B cell (primary cell): ENCODE data around the gene ASB9. TPM values are rescaled to one million over a fixed set of nuclear protein-coding genes. Genes with fewer than 3 reads are reported as not detected.

Experiments used
- ATAC-seq: fragments of 200-7000 bp; cut with Tn5 transposase; one replicate; pipeline ENCODE4 v1.10.0; 2021; ENCODE audit warnings: low read depth, mild to moderate bottlenecking, moderate number of reproducible peaks, moderate library complexity
- CTCF ChIA-PET: fragments of 350-600 bp; sonication (Branson Sonifier 250); formaldehyde crosslinking; loops from one replicate; lab custom pipeline; 2021; ENCODE audit warnings: antibody characterized with exemption, inconsistent platforms; lab: Charles Lee
- POLR2A ChIA-PET: fragments of 350-600 bp; sonication (Branson Sonifier 250); formaldehyde crosslinking; loops from one replicate; lab custom pipeline; 2021; ENCODE audit warnings: antibody characterized with exemption; lab: Charles Lee
- DNase-seq: peaks from one replicate; pipeline ENCODE4 v3.0.0; 2013
- H2AFZ ChIP-seq: 2 replicates; pipeline ENCODE4 v1.6.1; 2012; ENCODE audit warnings: mild to moderate bottlenecking, low read depth, low read length; ENCODE audit not compliant: insufficient read depth, poor library complexity, severe bottlenecking
- H3K27ac ChIP-seq, 2 donors: 1 replicate in 1 of 2; 2 replicates in 1 of 2; pipeline ENCODE4 v1.5.1; 2012 to 2013; ENCODE audit warnings: low read length in 2 of 2, mild to moderate bottlenecking in 2 of 2, moderate library complexity in 1 of 2
- H3K27me3 ChIP-seq, 4 experiments: fragments of 200-600 bp in 1 of 4; sonication (generic) in 1 of 4; replicated peaks in 1 of 4; 1 replicate in 2 of 4; 2 replicates in 2 of 4; pipeline versions ENCODE4 v1.6.1 to v1.7.0; 2013 to 2016; ENCODE audit warnings: low read length in 3 of 4, mild to moderate bottlenecking in 2 of 4, mixed read lengths in 1 of 4, moderate library complexity in 1 of 4; ENCODE audit not compliant: insufficient read depth in 4 of 4, control insufficient read depth in 3 of 4; ENCODE audit errors: control extremely low read depth in 1 of 4
- H3K36me3 ChIP-seq, 2 experiments: replicated peaks in 1 of 2; 1 replicate in 1 of 2; 2 replicates in 1 of 2; pipeline versions ENCODE4 v1.6.1 to v1.7.1; 2013; ENCODE audit warnings: low read length in 1 of 2; ENCODE audit not compliant: insufficient read depth in 2 of 2, control insufficient read depth in 1 of 2; ENCODE audit errors: control extremely low read depth in 1 of 2, extremely low read depth in 1 of 2
- H3K4me1 ChIP-seq, 2 donors: fragments of 200-600 bp in 1 of 2; sonication (generic) in 1 of 2; 1 replicate in 1 of 2; 2 replicates in 1 of 2; pipeline versions ENCODE4 v1.5.1 to v1.6.1; 2013 to 2017; ENCODE audit warnings: low read length in 2 of 2; ENCODE audit not compliant: control insufficient read depth in 2 of 2, insufficient read depth in 2 of 2
- H3K4me2 ChIP-seq: replicated peaks from 2 replicates; pipeline ENCODE3; 2012; ENCODE audit warnings: mild to moderate bottlenecking, low read depth, low read length; ENCODE audit not compliant: poor library complexity, severe bottlenecking
- H3K4me3 ChIP-seq, 5 experiments: fragments of 200-600 bp in 1 of 5; sonication (generic) in 1 of 5; 1 replicate in 3 of 5; 2 replicates in 2 of 5; pipeline versions ENCODE4 v1.5.1 to v1.7.0; 2011 to 2016; ENCODE audit warnings: low read length in 4 of 5, mild to moderate bottlenecking in 4 of 5, low read depth in 2 of 5, control low read depth in 1 of 5, moderate library complexity in 1 of 5; ENCODE audit not compliant: insufficient read depth in 1 of 5; ENCODE audit errors: control extremely low read depth in 1 of 5, extremely low read depth in 1 of 5
- H3K79me2 ChIP-seq: fragments of 200-600 bp; sonication (generic); one replicate; pipeline ENCODE4 v1.6.0; 2016; ENCODE audit warnings: low read length; ENCODE audit not compliant: control insufficient read depth, insufficient read depth
- H3K9ac ChIP-seq: fragments of 200-600 bp; sonication (generic); 2 replicates; pipeline ENCODE4 v1.6.1; 2017; ENCODE audit warnings: mild to moderate bottlenecking, low read length, moderate library complexity
- H3K9me3 ChIP-seq, 3 donors: one replicate each; pipeline versions ENCODE4 v1.6.1 to v1.7.1; 2013; ENCODE audit warnings: low read length in 2 of 3; ENCODE audit not compliant: control insufficient read depth in 2 of 3, insufficient read depth in 1 of 3; ENCODE audit errors: control extremely low read depth in 1 of 3
- H4K20me1 ChIP-seq: 2 replicates; pipeline ENCODE4 v1.6.0; 2012; ENCODE audit warnings: mild to moderate bottlenecking, low read length; ENCODE audit not compliant: insufficient read depth, control insufficient read depth, poor library complexity, severe bottlenecking
- H3K27ac Mint-ChIP-seq: one replicate; pipeline ENCODE4 v1.8.0; 2021; ENCODE audit warnings: mixed read lengths
- H3K27me3 Mint-ChIP-seq: one replicate; pipeline ENCODE4 v1.8.0; 2021; ENCODE audit warnings: mixed read lengths
- H3K4me1 Mint-ChIP-seq: one replicate; pipeline ENCODE4 v1.8.0; 2021; ENCODE audit warnings: mixed read lengths
- H3K4me3 Mint-ChIP-seq: one replicate; pipeline ENCODE4 v1.8.0; 2021; ENCODE audit warnings: mixed read lengths
- H3K9me3 Mint-ChIP-seq: one replicate; pipeline ENCODE4 v1.8.0; 2022; ENCODE audit warnings: mixed read lengths; ENCODE audit not compliant: insufficient read depth
- EZH2 ChIP-seq: IDR thresholded peaks from 2 replicates; pipeline ENCODE4 v1.6.1; 2012; ENCODE audit warnings: borderline replicate concordance, low read depth, mild to moderate bottlenecking, moderate library complexity, low read length; ENCODE audit not compliant: insufficient read depth, poor library complexity, severe bottlenecking
- WGBS: methylation state at CpG from one replicate; pipeline ENCODE4 v1.1.5; 2013; ENCODE audit warnings: missing lambda C conversion rate; ENCODE audit not compliant: insufficient coverage; 5-methylcytosine and 5-hydroxymethylcytosine counted together
- intact Hi-C: fragments of 100-400 bp; cut with micrococcal nuclease; formaldehyde crosslinking; loops from one replicate; pipeline ENCODE4 v1.10.0; 2022
- polyA minus RNA-seq: library from RNA; depleted of rRNA, polyadenylated mRNA; stranded (reverse); fragments of >200 nt; gene quantifications from 2 replicates; pipeline ENCODE4 v1.2.3, GENCODE V29; 2012
- polyA plus RNA-seq: library from polyadenylated mRNA; depleted of rRNA; stranded (reverse); fragments of >200 nt; gene quantifications from 2 replicates; pipeline ENCODE4 v1.2.3, GENCODE V29; 2012
- total RNA-seq, 2 donors: library from RNA; stranded (reverse); fragments of 120-200 nt in 1 of 2; gene quantifications; 1 replicate in 1 of 2; 2 replicates in 1 of 2; pipeline versions ENCODE4 v1.2.3 to v1.2.4, GENCODE V29; 2013 to 2022
- TF ChIP-seq, protein P1 (sequence below): fragments of 200-600 bp; IDR thresholded peaks from one replicate; pipeline ENCODE4 v1.8.0; 2022; ENCODE audit warnings: antibody characterized with exemption, mild to moderate bottlenecking

Gene ASB9, protein sequence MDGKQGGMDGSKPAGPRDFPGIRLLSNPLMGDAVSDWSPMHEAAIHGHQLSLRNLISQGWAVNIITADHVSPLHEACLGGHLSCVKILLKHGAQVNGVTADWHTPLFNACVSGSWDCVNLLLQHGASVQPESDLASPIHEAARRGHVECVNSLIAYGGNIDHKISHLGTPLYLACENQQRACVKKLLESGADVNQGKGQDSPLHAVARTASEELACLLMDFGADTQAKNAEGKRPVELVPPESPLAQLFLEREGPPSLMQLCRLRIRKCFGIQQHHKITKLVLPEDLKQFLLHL
- total RNA-seq: not detected in 2 replicates
- 0.05 TPM for total RNA-seq (2013)
- polyA plus RNA-seq: not detected in 2 replicates
- polyA minus RNA-seq: not detected in 2 replicates

DNA sequence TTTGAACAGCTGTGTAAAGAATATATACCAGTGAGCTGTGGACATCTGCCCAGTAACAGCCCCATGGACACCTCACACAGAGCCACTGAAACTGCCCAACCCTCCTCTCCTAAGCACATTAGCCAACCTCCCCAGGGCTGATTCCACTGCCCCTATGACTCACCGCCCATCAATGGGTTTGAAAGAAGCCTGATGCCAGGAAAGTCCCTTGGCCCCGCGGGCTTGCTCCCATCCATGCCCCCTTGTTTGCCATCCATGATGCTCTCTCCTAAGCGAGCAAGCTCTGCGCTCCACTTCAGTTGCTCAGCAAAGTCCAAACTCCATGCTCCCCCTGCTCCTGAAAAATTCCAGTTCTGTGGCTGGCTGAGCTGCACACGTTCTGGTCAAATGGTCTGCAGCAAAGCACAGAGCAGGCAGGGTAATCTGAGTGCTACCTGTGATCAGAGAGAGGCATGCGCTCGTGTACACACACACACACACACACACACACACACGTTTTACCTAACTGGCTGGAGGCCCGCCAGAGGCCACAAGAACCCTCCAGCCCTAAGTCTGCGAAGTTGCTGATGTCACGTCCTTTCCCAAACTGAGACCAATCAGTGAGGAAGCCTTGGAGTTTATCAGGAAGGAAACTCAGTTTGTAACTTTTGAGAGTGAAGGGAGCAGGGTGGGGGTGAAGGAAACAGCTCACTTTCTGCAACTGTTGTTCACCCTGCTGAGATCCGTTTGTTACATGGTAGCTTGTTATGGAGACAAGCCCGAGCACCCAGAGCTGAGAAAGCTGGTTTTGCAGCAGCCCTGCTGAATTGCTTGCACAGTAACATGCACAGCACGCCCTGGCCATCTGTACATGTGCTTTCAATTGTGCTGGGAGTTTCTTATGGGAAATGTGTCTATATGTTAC, at the start of gene ASB9:
TSS of gene ASB9 (minus strand) at position 466 of the 904 bp plus-strand sequence. CDS start at position 257, 209 bp downstream.
- H3K27ac ChIP-seq: no peak within 1 kb of the TSS
- TF ChIP-seq EZH2: no peak
- TF ChIP-seq, protein P1, sequence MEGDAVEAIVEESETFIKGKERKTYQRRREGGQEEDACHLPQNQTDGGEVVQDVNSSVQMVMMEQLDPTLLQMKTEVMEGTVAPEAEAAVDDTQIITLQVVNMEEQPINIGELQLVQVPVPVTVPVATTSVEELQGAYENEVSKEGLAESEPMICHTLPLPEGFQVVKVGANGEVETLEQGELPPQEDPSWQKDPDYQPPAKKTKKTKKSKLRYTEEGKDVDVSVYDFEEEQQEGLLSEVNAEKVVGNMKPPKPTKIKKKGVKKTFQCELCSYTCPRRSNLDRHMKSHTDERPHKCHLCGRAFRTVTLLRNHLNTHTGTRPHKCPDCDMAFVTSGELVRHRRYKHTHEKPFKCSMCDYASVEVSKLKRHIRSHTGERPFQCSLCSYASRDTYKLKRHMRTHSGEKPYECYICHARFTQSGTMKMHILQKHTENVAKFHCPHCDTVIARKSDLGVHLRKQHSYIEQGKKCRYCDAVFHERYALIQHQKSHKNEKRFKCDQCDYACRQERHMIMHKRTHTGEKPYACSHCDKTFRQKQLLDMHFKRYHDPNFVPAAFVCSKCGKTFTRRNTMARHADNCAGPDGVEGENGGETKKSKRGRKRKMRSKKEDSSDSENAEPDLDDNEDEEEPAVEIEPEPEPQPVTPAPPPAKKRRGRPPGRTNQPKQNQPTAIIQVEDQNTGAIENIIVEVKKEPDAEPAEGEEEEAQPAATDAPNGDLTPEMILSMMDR: no peak
- CTCF ChIA-PET: no interaction called here
- H3K4me2 ChIP-seq: no peak within 1 kb of the TSS
- no peak within 1 kb of the TSS for H3K9ac ChIP-seq
- H3K27me3 ChIP-seq: no peaks in the 10 kb centered on the region
- no peak for DNase-seq
- no peaks in the 10 kb centered on the region for H3K9me3 ChIP-seq
- H3K4me3 ChIP-seq: no peak within 1 kb of the TSS
- H3K4me1 ChIP-seq: no peaks in the 10 kb centered on the region
- ATAC-seq: no peak
- Mint-ChIP-seq H3K27ac (no peak within 1 kb of the TSS), H3K4me3 (no peak within 1 kb of the TSS), H3K4me1 (no peaks in the 10 kb centered on the region), H3K9me3 (no peaks in the 10 kb centered on the region), H3K27me3 (no peaks in the 10 kb centered on the region)
- POLR2A ChIA-PET: no interaction called here
- H3K36me3 ChIP-seq: no peaks in the 10 kb centered on the region
- intact Hi-C loops: no loop called here
- H4K20me1 ChIP-seq: no peaks in the 10 kb centered on the region
- H3K79me2 ChIP-seq: no peaks in the 10 kb centered on the region
- no peak within 1 kb of the TSS for H2AFZ ChIP-seq
- WGBS: 29% methylated on average over 4 of the region's 15 CpGs
